Spleen (tissue), 7 donors: ENCODE measurements around the gene DPF1.

Experiments
- POLR2A ChIP-seq, 3 donors: fragments of 450-650 bp; IDR thresholded peaks; one replicate each; pipeline ENCODE4 v1.5.1; 2017; ENCODE audit warnings: antibody characterized with exemption in 3 of 3, mild to moderate bottlenecking in 1 of 3
- TF ChIP-seq, protein P1 (sequence below), 11 experiments: fragments of 200-600 bp in 7 of 11; fragments of 450-650 bp in 4 of 11; sonication (generic) in 4 of 11; IDR thresholded peaks in 8 of 11; conservative IDR thresholded peaks in 3 of 11; 1 replicate in 7 of 11; 2 replicates in 4 of 11; pipeline versions ENCODE4 v1.4.0 to v1.8.0; 2016 to 2021; ENCODE audit warnings: antibody characterized with exemption in 11 of 11, inconsistent platforms in 4 of 11, mild to moderate bottlenecking in 1 of 11
- donor health status: DM: no; HTN: no; CAD: no; lungs with moderate emphysema.
- donor health status: DM: no; HTN: no; CAD: no.
- donor health status: DM: no; HTN: no; CAD: no.

DNA sequence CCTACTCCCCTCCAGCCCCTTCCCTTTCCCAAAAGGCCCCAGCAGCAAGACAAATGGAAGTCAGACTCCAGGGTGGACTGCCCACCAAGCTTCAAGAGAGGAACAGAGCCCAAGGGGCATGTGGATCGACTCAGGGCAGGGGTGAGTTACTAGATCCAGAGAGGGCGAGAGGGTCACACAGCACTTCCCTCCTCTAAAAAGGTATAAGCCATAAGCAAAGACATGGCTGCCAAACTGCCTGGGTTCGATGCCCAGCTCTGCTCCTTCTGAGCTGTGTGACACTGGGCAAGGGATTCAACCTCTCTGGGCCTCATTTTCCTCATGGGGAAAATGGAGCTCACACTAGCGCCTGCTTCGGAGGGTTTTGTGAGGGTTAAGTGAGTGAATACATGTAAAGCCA is 28.4 kb upstream of the DPF1 start:
- TF ChIP-seq POLR2A (IDR thresholded peaks at IDR 0.05) = no peak
- TF ChIP-seq, protein P1, sequence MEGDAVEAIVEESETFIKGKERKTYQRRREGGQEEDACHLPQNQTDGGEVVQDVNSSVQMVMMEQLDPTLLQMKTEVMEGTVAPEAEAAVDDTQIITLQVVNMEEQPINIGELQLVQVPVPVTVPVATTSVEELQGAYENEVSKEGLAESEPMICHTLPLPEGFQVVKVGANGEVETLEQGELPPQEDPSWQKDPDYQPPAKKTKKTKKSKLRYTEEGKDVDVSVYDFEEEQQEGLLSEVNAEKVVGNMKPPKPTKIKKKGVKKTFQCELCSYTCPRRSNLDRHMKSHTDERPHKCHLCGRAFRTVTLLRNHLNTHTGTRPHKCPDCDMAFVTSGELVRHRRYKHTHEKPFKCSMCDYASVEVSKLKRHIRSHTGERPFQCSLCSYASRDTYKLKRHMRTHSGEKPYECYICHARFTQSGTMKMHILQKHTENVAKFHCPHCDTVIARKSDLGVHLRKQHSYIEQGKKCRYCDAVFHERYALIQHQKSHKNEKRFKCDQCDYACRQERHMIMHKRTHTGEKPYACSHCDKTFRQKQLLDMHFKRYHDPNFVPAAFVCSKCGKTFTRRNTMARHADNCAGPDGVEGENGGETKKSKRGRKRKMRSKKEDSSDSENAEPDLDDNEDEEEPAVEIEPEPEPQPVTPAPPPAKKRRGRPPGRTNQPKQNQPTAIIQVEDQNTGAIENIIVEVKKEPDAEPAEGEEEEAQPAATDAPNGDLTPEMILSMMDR (IDR thresholded peaks at IDR 0.05 in 8 of 11, conservative IDR thresholded peaks at IDR 0.05 in 3 of 11) = no peak
